Mesothelial cell of epicardium (in vitro differentiated cells): ENCODE measurements around the gene CD300LG. TPM values are rescaled to one million over a fixed set of nuclear protein-coding genes. Genes with fewer than 3 reads are reported as not detected.

Experiments
- DNase-seq, 2 experiments: peaks; one replicate each; pipeline ENCODE4 v3.0.0; 2021; ENCODE audit warnings: low spot score in 2 of 2; ENCODE audit not compliant: unreplicated experiment in 2 of 2
- H3K27ac Mint-ChIP-seq: 2 replicates; pipeline ENCODE4 v1.8.0; 2021; ENCODE audit warnings: mixed read lengths
- H3K27me3 Mint-ChIP-seq: 2 replicates; pipeline ENCODE4 v1.8.0; 2021; ENCODE audit warnings: low read depth, mixed read lengths
- H3K36me3 Mint-ChIP-seq: 2 replicates; pipeline ENCODE4 v1.8.0; 2021; ENCODE audit warnings: mixed read lengths
- H3K4me1 Mint-ChIP-seq: 2 replicates; pipeline ENCODE4 v1.8.0; 2021; ENCODE audit warnings: mixed read lengths
- H3K4me3 Mint-ChIP-seq: 2 replicates; pipeline ENCODE4 v1.8.0; 2021; ENCODE audit warnings: mild to moderate bottlenecking, moderate library complexity, mixed read lengths
- H3K9me3 Mint-ChIP-seq: 2 replicates; pipeline ENCODE4 v1.8.0; 2021; ENCODE audit warnings: mixed read lengths
- total RNA-seq: library from RNA; stranded (reverse); gene quantifications from 3 replicates; pipeline ENCODE4 v1.2.1, GENCODE V29; 2021
- TF ChIP-seq, protein P1 (sequence below): fragments of 200-600 bp; sonication (generic); IDR thresholded peaks from one replicate; pipeline ENCODE4 v1.5.0; 2021; ENCODE audit warnings: antibody characterized with exemption; ENCODE audit not compliant: unreplicated experiment

CD300LG gene
- total RNA-seq, 1 donor from 2014 or later = not detected

DNA sequence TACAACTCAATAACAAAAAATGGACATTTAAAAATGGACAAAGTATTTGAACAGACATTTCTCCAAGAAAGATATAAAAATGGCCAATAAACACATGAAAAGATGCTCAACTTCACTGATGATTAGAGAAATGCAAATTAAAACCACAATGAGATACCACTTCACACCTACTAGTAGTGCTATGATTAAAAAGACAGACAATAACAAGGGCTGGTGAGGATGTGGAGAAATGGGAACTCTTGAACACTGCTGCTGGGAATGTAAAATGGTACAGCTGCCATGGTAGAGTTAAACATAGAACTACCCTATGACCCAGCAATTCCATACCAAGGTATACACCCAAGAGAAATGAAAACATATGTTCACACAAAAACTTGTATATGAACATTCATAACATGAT lies 41.9 kb upstream of the CD300LG start:
- Mint-ChIP-seq H3K4me1 (peaks cover 11% of the 10 kb centered on the region), H3K9me3 (peaks cover 4% of the 10 kb centered on the region), H3K27me3 (no peaks in the 10 kb centered on the region), H3K36me3 (peaks cover 24% of the 10 kb centered on the region), H3K4me3 (no peak overlapping the region), H3K27ac (no peak overlapping the region)
- DNase-seq = no peak
- TF ChIP-seq, protein P1, sequence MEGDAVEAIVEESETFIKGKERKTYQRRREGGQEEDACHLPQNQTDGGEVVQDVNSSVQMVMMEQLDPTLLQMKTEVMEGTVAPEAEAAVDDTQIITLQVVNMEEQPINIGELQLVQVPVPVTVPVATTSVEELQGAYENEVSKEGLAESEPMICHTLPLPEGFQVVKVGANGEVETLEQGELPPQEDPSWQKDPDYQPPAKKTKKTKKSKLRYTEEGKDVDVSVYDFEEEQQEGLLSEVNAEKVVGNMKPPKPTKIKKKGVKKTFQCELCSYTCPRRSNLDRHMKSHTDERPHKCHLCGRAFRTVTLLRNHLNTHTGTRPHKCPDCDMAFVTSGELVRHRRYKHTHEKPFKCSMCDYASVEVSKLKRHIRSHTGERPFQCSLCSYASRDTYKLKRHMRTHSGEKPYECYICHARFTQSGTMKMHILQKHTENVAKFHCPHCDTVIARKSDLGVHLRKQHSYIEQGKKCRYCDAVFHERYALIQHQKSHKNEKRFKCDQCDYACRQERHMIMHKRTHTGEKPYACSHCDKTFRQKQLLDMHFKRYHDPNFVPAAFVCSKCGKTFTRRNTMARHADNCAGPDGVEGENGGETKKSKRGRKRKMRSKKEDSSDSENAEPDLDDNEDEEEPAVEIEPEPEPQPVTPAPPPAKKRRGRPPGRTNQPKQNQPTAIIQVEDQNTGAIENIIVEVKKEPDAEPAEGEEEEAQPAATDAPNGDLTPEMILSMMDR = no peak

DNA sequence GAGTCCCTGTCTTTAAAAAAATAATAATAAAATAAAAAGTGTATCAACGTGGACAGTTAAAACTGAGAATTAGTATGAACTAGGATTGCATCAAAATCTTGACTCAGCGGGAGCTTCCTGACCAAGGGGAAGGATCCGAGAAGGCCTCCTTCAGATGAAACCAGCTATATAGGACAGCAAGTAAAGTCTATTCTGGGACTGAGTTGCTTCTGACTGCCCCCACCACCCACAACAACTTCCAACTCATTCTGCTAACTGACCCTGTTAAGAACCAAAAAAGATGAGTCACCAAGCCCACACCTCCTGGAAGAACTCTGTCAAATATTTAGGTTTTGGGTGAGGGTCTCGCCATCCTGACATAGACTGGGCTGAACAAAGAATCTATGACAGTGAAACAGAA lies 38.9 kb upstream of the CD300LG start:
- peaks cover 19% of the 10 kb centered on the region for H3K36me3 Mint-ChIP-seq
- TF ChIP-seq, protein P1 = no peak
- peaks cover 10% of the 10 kb centered on the region for H3K4me1 Mint-ChIP-seq
- no peaks in the 10 kb centered on the region for H3K27me3 Mint-ChIP-seq
- H3K9me3 Mint-ChIP-seq = peaks cover 4% of the 10 kb centered on the region
- no peak for DNase-seq
- no peak overlapping the region for H3K27ac Mint-ChIP-seq
- no peak overlapping the region for H3K4me3 Mint-ChIP-seq

DNA sequence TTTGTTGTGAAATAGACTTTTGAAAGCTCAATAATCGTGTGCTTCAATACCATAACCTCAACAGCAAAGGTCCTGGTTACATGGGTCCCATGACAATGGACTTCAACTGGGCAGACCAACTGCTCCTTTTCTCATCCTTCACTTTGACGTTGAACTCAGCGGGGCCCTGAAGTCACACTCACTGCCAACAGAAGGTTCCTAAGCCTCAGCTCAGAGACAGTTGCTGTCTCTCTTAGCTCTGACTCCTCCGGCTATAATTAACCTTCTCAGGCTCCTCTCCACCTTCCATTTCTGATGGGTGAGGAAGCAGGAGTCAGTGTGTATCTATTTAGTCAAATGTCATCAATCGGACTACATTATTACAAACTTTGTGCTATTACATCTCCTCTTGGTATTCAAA lies 37.9 kb upstream of the CD300LG start:
- peaks cover 21% of the 10 kb centered on the region for H3K36me3 Mint-ChIP-seq
- no peaks in the 10 kb centered on the region for H3K27me3 Mint-ChIP-seq
- H3K27ac Mint-ChIP-seq = no peak overlapping the region
- no peak overlapping the region for H3K4me3 Mint-ChIP-seq
- H3K9me3 Mint-ChIP-seq = peaks cover 4% of the 10 kb centered on the region
- no peak for DNase-seq
- H3K4me1 Mint-ChIP-seq = no peaks in the 10 kb centered on the region
- TF ChIP-seq, protein P1 = no peak

DNA sequence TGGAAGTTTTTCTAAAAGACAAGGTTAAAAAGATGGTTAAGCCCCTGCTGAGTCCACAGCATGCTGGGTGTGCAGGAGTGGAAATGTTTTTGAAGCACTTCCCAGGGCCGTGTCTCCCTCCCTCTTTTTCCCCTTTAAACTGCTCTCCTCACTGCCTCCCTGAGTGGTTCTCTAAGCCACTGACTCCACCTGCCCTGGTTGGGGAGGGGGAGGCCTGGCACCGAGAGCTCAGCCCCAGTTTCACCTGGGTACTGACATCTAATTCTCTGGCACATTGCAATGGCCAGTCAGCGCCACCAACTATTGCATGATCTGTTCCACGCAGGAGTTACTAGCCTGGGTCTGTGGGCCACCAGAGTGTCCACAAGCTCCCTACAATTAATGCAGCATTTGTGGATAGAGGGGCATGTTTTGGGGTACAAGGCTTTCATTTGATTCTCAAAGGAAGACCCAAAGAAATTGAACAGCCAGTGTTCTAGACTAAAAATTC lies 36.7 kb upstream of the CD300LG start:
- Mint-ChIP-seq H3K36me3 (peaks cover 18% of the 10 kb centered on the region), H3K9me3 (peaks cover under 1% of the 10 kb centered on the region), H3K27ac (no peak overlapping the region), H3K27me3 (no peaks in the 10 kb centered on the region), H3K4me1 (no peaks in the 10 kb centered on the region), H3K4me3 (no peak overlapping the region)
- TF ChIP-seq, protein P1 = no peak
- no peak for DNase-seq

DNA sequence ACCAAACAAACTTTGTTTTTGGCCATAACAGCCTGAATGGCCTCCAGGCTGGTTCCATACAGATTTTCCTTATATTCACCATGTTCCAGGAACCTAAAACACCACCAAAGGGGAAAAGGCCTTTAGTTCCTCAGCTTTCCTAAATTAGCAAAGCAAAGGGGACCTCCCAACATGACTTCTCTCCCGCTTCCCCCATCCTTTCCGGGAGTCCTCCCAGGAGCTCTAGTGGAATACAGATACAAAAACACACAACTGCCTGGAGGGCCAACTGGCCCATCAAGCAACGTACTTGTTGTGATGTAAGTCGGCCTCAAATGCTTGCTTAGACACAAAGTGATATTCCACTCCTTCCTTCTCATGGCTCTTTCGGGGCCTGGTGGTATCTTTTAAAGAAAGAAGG lies 36.2 kb upstream of the CD300LG start:
- no peaks in the 10 kb centered on the region for H3K4me1 Mint-ChIP-seq
- H3K36me3 Mint-ChIP-seq = peaks cover 12% of the 10 kb centered on the region
- H3K9me3 Mint-ChIP-seq = no peaks in the 10 kb centered on the region
- DNase-seq = no peak
- H3K27me3 Mint-ChIP-seq = no peaks in the 10 kb centered on the region
- no peak overlapping the region for H3K27ac Mint-ChIP-seq
- H3K4me3 Mint-ChIP-seq = no peak overlapping the region
- TF ChIP-seq, protein P1 = no peak
